ENCODE data around the gene RTL10. TPM values are rescaled to one million over a fixed set of nuclear protein-coding genes. Genes with fewer than 3 reads are reported as not detected.
A peak's percentile ranks its signal among the peaks of the same experiment; 100 is the strongest.

RTL10 gene
- total RNA-seq (10 to 100 TPM; 18.2 to 36.8 (median 24.9) TPM), polyA plus RNA-seq (10 to 100 TPM; 14.9 to 15.1 TPM), total RNA-seq (55.6 reads per million, percentile 73 among the genes with 10 or more reads in this experiment)

- H3K27me3 Mint-ChIP-seq = no peaks in the 10 kb centered on the region
- peaks cover 38 to 78% (median 65%) of the 10 kb centered on the region in 7 donors for H3K4me1 Mint-ChIP-seq
- CTCF ChIA-PET = interaction anchor here (1.0 to 1.7 kb wide), 5 partner anchors 31 to 55 kb away, joined by 3 to 9 read pairs (median 6); no protein-coding TSS in a partner anchor
Observed at GRCh38 chr22:19854778-19855503, at the start of gene RTL10, which contains the start of gene GNB1L. RTL10 (minus strand) TSS chr22:19854874; CDS start chr22:19852261, 2,613 bp downstream. GNB1L (minus strand) TSS chr22:19854874; CDS start chr22:19821355, 33,519 bp downstream.

GRCh38 chr22:19904174-19904856 is 49.6 kb upstream of the RTL10 start:
- no peak overlapping the region for H3K4me3 ChIP-seq (ENCODE audit: low read length)
- CTCF ChIA-PET = interaction anchor here (0.7 to 1.0 kb wide), 2 partner anchors 8 to 171 kb away, joined by 3 read pairs; no protein-coding TSS in a partner anchor
- intact Hi-C loops (cut with micrococcal nuclease) = no loop called here
- no peak overlapping the region for H3K27ac ChIP-seq (ENCODE audit: low read depth, low read length)
- POLR2A ChIA-PET = interaction anchor here (0.8 to 1.5 kb wide), 3 partner anchors 12 to 49 kb away, joined by 3 to 4 read pairs (median 3); no protein-coding TSS in a partner anchor
- no peak for DNase-seq
- H3K4me1 Mint-ChIP-seq = peaks cover 0 to 10% (median 6%) of the 10 kb centered on the region in 7 donors
- no peaks in the 10 kb centered on the region for H3K27me3 ChIP-seq (ENCODE audit: control insufficient read depth in 2 of 2, insufficient read depth in 2 of 2, low read length in 2 of 2)
- H3K9me3 Mint-ChIP-seq = no peaks in the 10 kb centered on the region
- H3K27me3 Mint-ChIP-seq = no peaks in the 10 kb centered on the region
- ATAC-seq = no peak
- peaks cover 0 to 23% (median 3%) of the 10 kb centered on the region in 5 donors for H3K36me3 Mint-ChIP-seq
- peaks cover 0 to 5% (median 0%) of the 10 kb centered on the region in 3 experiments for H3K36me3 ChIP-seq (ENCODE audit: control insufficient read depth in 2 of 3, insufficient read depth in 3 of 3, low read length in 3 of 3)
- peaks cover 0 to 2% of the 10 kb centered on the region in 2 donors for H3K4me1 ChIP-seq (ENCODE audit: control insufficient read depth in 2 of 2, insufficient read depth in 2 of 2, low read length in 2 of 2)
- no peaks in the 10 kb centered on the region for H3K9me3 ChIP-seq (ENCODE audit: control insufficient read depth in 2 of 3, low read length in 3 of 3)
- H3K4me3 Mint-ChIP-seq = no peak overlapping the region
- H3K27ac Mint-ChIP-seq = no peak overlapping the region

More at GRCh38 chr22:19854778-19855503, at the start of gene RTL10, which contains the start of gene GNB1L:
- POLR2A ChIA-PET = interaction anchor here (0.6 to 3.8 kb wide), 14 partner anchors 10 to 352 kb away, joined by 3 to 154 read pairs (median 4); no protein-coding TSS in a partner anchor
- intact Hi-C loops (cut with micrococcal nuclease) = loop anchor here (1.0 to 10.0 kb wide), 7 partner anchors 11 to 1060 kb away; partner anchors contain the start of genes ARVCF (in 1 of the 2), CRKL (in 1 of the 2) and TRMT2A (in 1 of the 2)
- H3K9me3 ChIP-seq (ENCODE audit: control insufficient read depth in 2 of 3, low read length in 3 of 3) = no peaks in the 10 kb centered on the region
- H3K27ac Mint-ChIP-seq = peak within 1 kb of the TSS; percentile 90 to 96 (median 93)
- H3K36me3 ChIP-seq (ENCODE audit: control insufficient read depth in 2 of 3, insufficient read depth in 3 of 3, low read length in 3 of 3) = peaks cover 0 to 34% (median 0%) of the 10 kb centered on the region in 3 experiments
- H3K9me3 Mint-ChIP-seq = no peaks in the 10 kb centered on the region
- H3K27me3 ChIP-seq (ENCODE audit: control insufficient read depth in 2 of 2, insufficient read depth in 2 of 2, low read length in 2 of 2) = no peaks in the 10 kb centered on the region
- ATAC-seq = peak; percentile 97
- peak; percentile 91 to 97 (median 94) for DNase-seq
- peak within 1 kb of the TSS; percentile 94 to 99 (median 96) for H3K4me3 Mint-ChIP-seq
- peak within 1 kb of the TSS; percentile 64 for H3K4me3 ChIP-seq (ENCODE audit: low read length)
- peak within 1 kb of the TSS; percentile 87 for H3K27ac ChIP-seq (ENCODE audit: low read depth, low read length)
- H3K36me3 Mint-ChIP-seq = peaks cover 0 to 14% (median 0%) of the 10 kb centered on the region in 5 donors
- H3K4me1 ChIP-seq (ENCODE audit: control insufficient read depth in 2 of 2, insufficient read depth in 2 of 2, low read length in 2 of 2) = peaks cover 19 to 21% of the 10 kb centered on the region in 2 donors

- no peaks in the 10 kb centered on the region for H3K27me3 Mint-ChIP-seq
- Histone ChIP-seq H3K4me3 (ENCODE audit: low read length) (no peak overlapping the region), H3K27me3 (ENCODE audit: control insufficient read depth in 2 of 2, insufficient read depth in 2 of 2, low read length in 2 of 2) (no peaks in the 10 kb centered on the region), H3K9me3 (ENCODE audit: control insufficient read depth in 2 of 3, low read length in 3 of 3) (no peaks in the 10 kb centered on the region), H3K27ac (ENCODE audit: low read depth, low read length) (no peak overlapping the region), H3K36me3 (ENCODE audit: control insufficient read depth in 2 of 3, insufficient read depth in 3 of 3, low read length in 3 of 3) (peaks cover 0 to 13% (median 0%) of the 10 kb centered on the region in 3 experiments), H3K4me1 (ENCODE audit: control insufficient read depth in 2 of 2, insufficient read depth in 2 of 2, low read length in 2 of 2) (no peaks in the 10 kb centered on the region)
- H3K36me3 Mint-ChIP-seq = peaks cover 0 to 30% (median 3%) of the 10 kb centered on the region in 5 donors
- intact Hi-C loops (cut with micrococcal nuclease) = no loop called here
- no peaks in the 10 kb centered on the region for H3K9me3 Mint-ChIP-seq
- no peak for DNase-seq
- H3K4me3 Mint-ChIP-seq = no peak overlapping the region
- peaks cover 0 to 10% (median 3%) of the 10 kb centered on the region in 7 donors for H3K4me1 Mint-ChIP-seq
- ChIA-PET CTCF (no interaction called here), POLR2A (interaction anchor here (1.1 kb wide), 1 partner anchor 48 kb away, joined by 3 read pairs; no protein-coding TSS in a partner anchor)
- ATAC-seq = no peak
- no peak overlapping the region for H3K27ac Mint-ChIP-seq
Observed at GRCh38 chr22:19903513-19903912, 48.8 kb upstream of the RTL10 start.

- intact Hi-C loops (cut with micrococcal nuclease) = no loop called here
- CTCF ChIA-PET = no interaction called here
- ATAC-seq (no peak), DNase-seq (no peak)
- H3K36me3 Mint-ChIP-seq = peaks cover 0 to 30% (median 3%) of the 10 kb centered on the region in 5 donors
- H3K27ac Mint-ChIP-seq = no peak overlapping the region
- H3K36me3 ChIP-seq (ENCODE audit: control insufficient read depth in 2 of 3, insufficient read depth in 3 of 3, low read length in 3 of 3) = peaks cover 0 to 10% (median 0%) of the 10 kb centered on the region in 3 experiments
- H3K4me1 Mint-ChIP-seq = peaks cover 0 to 10% (median 3%) of the 10 kb centered on the region in 7 donors
- no peaks in the 10 kb centered on the region for H3K4me1 ChIP-seq (ENCODE audit: control insufficient read depth in 2 of 2, insufficient read depth in 2 of 2, low read length in 2 of 2)
- no peaks in the 10 kb centered on the region for H3K9me3 Mint-ChIP-seq
- H3K4me3 ChIP-seq (ENCODE audit: low read length) = no peak overlapping the region
- H3K4me3 Mint-ChIP-seq = no peak overlapping the region
- H3K27ac ChIP-seq (ENCODE audit: low read depth, low read length) = no peak overlapping the region
- no peaks in the 10 kb centered on the region for H3K27me3 Mint-ChIP-seq
- no peaks in the 10 kb centered on the region for H3K27me3 ChIP-seq (ENCODE audit: control insufficient read depth in 2 of 2, insufficient read depth in 2 of 2, low read length in 2 of 2)
- H3K9me3 ChIP-seq (ENCODE audit: control insufficient read depth in 2 of 3, low read length in 3 of 3) = no peaks in the 10 kb centered on the region
- POLR2A ChIA-PET = interaction anchor here (1.5 kb wide), 1 partner anchor 11 kb away, joined by 6 read pairs; no protein-coding TSS in a partner anchor
Observed at GRCh38 chr22:19903031-19903430, 48.4 kb upstream of the RTL10 start.

GRCh38 chr22:19902245-19902715 is 47.6 kb upstream of the RTL10 start:
- Histone ChIP-seq H3K36me3 (ENCODE audit: control insufficient read depth in 2 of 3, insufficient read depth in 3 of 3, low read length in 3 of 3) (peaks cover 0 to 9% (median 2%) of the 10 kb centered on the region in 3 experiments), H3K4me1 (ENCODE audit: control insufficient read depth in 2 of 2, insufficient read depth in 2 of 2, low read length in 2 of 2) (peaks cover 0 to 3% of the 10 kb centered on the region in 2 donors), H3K4me3 (ENCODE audit: low read length) (no peak overlapping the region), H3K27ac (ENCODE audit: low read depth, low read length) (no peak overlapping the region), H3K27me3 (ENCODE audit: control insufficient read depth in 2 of 2, insufficient read depth in 2 of 2, low read length in 2 of 2) (no peaks in the 10 kb centered on the region), H3K9me3 (ENCODE audit: control insufficient read depth in 2 of 3, low read length in 3 of 3) (no peaks in the 10 kb centered on the region)
- peaks cover 0 to 28% (median 3%) of the 10 kb centered on the region in 5 donors for H3K36me3 Mint-ChIP-seq
- ChIA-PET POLR2A (interaction anchor here (0.6 to 1.5 kb wide), 3 partner anchors 10 to 233 kb away, joined by 3 to 6 read pairs (median 4); no protein-coding TSS in a partner anchor), CTCF (interaction anchor here (1.8 kb wide), 1 partner anchor 172 kb away, joined by 7 read pairs; no protein-coding TSS in a partner anchor)
- DNase-seq = no peak
- intact Hi-C loops (cut with micrococcal nuclease) = no loop called here
- no peak for ATAC-seq
- no peaks in the 10 kb centered on the region for H3K27me3 Mint-ChIP-seq
- no peak overlapping the region for H3K4me3 Mint-ChIP-seq
- peaks cover 0 to 12% (median 6%) of the 10 kb centered on the region in 7 donors for H3K4me1 Mint-ChIP-seq
- H3K9me3 Mint-ChIP-seq = no peaks in the 10 kb centered on the region
- peak overlapping the region in 1 of 9 donors; percentile 12 for H3K27ac Mint-ChIP-seq
